PC-9 (cell line): ENCODE results near the gene IMMT.

Source experiments
- CTCF ChIP-seq: fragments of 200-600 bp; sonication (generic); conservative IDR thresholded peaks from 2 replicates; pipeline ENCODE4 v1.6.1; 2017; ENCODE audit warnings: mixed run types, antibody characterized with exemption, mild to moderate bottlenecking, moderate library complexity
- EZH2 ChIP-seq: fragments of 200-600 bp; sonication (generic); IDR thresholded peaks from 2 replicates; pipeline ENCODE4 v1.8.0; 2017; ENCODE audit warnings: antibody characterized with exemption, low read depth

- TF ChIP-seq CTCF (peak; percentile 86), EZH2 (no peak)
Observed at GRCh38 chr2:86221066-86221684, 25.9 kb upstream of the IMMT start.
